Measurements from ENCODE around the gene DBNL.

DBNL gene

GRCh38 chr7:44062903-44063295 is 18.4 kb downstream of the DBNL start:
- peak; percentile 11 for DNase-seq

- no peak for DNase-seq
Measured at GRCh38 chr7:44063547-44063893, 19.0 kb downstream of the DBNL start.

GRCh38 chr7:44063894-44064651 is 19.6 kb downstream of the DBNL start:
- peak; percentile 15 for DNase-seq

- DNase-seq, result peak; percentile 14
Measured at GRCh38 chr7:44064791-44065430, 20.4 kb downstream of the DBNL start.

DNA sequence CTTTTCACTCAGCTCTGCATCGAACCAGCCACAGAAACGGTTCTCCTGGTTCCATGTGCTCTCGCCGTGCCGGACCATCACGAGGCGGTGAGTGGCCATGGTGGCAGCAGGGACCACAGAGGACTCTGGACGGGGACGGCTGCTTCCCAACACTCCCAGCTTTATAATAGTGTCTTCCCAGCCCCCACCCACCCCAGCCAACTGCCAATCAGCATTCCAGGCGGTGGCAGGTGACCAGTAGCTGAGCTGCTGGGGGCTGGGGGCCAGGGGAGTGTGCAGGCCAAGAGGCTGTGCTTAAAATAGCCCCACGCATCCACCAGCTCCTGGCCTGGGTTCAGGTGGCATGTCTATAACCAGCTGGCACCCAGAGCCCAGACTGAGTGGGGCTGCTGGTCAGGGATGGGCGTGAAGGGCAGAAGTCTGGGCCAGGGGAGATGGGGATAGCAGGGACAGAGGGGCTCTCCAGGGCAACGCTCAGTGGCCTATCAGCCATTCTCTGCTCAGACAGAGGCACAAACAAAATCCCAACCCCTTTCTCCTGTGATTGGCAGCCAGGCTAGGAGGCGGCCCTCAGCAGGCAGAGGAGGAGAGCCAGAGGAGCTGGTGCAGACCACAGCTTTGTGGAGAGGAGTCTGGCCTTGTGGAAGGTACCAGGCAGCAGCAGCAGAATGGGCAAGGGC is 21.1 kb downstream of the DBNL start, which contains the start of gene PGAM2:
PGAM2 (minus strand) TSS at position 137 of the 680 bp plus-strand sequence; CDS start at position 99, 38 bp downstream.
- DNase-seq, result peak; percentile 19

DNA sequence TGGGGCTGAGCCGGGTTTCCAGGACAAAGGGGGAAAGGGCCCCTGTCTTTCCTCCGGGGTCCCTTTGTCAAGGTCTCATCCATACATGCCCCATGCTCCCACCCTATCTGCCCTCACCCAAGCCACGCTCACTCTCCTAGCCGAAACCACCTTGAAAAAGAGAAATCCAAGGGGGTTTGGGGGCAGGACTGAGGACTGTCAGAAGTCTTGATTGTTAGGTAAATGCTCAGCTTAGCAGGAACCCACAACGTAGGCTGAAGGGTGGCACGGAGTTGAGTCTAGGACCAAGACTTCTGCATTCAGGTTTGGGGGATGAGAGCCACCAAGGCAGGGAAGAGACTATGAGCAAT is 21.6 kb downstream of the DBNL start:
- no peak for DNase-seq

DNA sequence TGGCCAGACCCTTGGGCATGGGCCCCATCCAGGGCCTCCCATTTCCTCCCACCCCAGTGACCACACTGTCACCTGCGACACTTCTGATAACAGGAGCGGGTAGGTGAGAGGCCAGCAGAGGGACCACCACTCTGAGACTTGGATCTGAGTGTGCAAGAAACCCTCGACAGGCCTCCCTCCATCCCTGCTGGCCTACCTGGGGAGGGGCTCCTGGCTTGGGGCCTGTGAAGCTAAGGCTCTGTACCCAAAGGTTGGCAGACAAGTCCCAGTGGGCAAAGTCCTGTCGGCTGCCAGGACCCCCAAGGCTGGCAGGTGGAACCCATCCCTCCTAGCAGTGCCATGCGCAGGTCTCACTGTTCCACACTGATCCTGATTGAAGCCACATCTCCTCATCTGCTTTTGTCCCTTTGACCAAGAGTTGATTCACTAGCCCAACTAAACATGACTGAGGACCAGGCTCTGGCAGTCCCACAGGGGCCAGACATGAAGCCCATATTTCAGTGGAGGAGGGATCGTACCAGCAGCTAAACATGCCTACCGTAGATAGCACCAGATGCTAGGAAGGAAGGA is 22.1 kb downstream of the DBNL start:
- peak; percentile 14 for DNase-seq

GRCh38 chr7:44067064-44067951 is 22.8 kb downstream of the DBNL start:
- no peak for DNase-seq

- DNase-seq, result no peak
Measured at GRCh38 chr7:44068054-44068453, 23.6 kb downstream of the DBNL start.

DNA sequence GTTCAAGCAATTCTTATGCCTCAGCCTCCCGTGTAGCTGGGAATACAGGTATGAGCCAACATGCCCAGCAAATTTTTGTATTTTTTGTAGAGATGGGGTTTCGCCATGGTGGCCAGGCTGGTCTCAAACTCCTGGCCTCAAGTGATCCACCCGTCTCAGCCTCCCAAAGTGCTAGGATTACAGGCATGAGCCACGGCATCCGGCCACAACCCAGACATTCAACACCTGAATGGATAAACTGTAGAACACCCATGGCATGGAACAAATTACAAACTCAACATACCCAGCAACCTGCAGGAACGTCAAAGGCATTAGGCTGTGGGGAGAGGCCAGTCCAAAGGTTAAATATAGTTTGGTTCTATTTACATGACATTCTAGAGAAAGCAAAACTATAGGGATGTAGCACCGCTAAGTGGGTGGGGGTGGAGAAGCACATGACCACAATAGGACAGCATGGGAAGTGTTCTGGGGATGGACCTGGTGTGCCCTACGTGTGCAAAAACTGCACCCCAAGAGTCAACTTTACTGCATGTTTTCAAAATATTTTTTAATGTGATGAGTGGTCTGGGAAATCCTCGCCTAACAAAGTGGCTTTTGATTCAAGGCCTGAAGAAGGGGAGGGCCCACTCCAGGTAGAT is 27.3 kb downstream of the DBNL start:
- no peak for DNase-seq

- DNase-seq, result peak; percentile 51
Measured at GRCh38 chr7:44072364-44073231, 28.1 kb downstream of the DBNL start.

DNA sequence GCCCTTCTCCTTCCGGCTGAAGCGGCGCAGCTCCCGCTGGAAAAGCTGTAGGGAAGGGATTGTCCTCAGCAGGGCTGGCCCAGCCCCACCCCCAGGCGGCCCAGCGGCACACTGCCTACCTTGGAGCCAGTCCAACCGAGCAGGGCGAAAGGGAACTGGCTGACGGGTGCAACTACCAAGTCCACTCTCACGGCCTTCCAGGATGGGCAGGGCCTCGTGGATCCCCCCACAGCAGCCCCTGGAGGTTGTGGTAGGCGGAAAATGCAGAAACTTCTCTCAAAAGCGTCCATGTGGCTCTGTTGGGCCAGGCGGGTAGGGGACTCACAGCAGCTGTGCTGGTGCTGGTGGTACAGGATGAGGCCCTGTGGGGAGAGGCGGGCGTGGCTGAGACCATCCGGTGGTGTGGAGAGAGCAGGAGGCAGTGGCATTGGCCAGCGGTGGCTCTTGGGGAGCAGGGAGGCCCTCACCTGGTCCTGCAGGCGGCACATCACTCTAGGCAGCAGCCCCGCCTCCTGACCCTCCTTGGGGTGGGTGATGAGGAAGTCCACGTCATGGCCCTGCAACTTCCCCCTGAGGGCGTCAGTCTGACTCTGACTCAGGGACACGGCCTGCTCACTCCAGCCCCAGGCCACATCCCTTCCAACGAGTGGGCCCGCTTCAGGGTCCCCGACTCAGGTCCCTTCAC is 29.3 kb downstream of the DBNL start:
- peak; percentile 70 for DNase-seq

GRCh38 chr7:44074349-44074695 is 29.8 kb downstream of the DBNL start:
- DNase-seq, result no peak

DNA sequence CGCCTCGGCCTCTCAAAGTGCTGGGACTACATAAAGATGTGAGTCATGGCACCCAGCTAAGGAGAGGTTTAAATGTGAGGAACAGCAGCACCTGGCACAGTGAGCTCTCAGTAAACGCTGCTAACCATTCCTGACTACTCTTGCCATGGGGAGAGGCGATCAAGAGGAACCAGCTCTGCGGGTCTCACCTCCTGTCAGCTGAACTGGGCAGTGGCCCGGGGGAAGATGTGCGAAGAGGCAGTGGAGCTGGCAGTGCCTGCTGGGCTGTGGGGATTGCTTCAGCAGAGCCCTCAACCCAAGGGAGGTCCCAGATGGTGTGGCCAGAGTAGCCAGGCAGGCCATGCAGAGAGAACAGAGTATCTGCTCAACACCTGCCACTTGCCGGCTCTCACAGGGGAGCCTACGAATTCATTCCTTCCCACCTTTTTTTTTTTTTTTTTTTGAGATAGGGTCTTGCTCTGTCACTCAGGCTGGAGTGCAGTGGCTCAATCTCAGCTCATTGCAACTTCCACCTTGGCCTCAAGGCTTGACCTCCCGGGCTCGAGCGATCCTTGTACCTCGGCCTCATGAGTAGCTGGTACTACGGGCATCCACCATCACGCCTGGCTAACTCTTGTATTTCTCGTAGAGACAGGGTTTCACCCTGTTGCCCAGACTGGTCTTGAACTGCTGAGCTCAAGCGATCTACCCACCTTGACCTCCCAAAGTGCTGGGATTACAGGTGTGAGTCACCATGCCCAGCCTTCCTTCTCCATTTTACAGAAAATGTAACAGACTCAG is 31.0 kb downstream of the DBNL start:
- DNase-seq, result no peak

- no peak for DNase-seq
Measured at GRCh38 chr7:44076101-44076895, 31.8 kb downstream of the DBNL start.

DNA sequence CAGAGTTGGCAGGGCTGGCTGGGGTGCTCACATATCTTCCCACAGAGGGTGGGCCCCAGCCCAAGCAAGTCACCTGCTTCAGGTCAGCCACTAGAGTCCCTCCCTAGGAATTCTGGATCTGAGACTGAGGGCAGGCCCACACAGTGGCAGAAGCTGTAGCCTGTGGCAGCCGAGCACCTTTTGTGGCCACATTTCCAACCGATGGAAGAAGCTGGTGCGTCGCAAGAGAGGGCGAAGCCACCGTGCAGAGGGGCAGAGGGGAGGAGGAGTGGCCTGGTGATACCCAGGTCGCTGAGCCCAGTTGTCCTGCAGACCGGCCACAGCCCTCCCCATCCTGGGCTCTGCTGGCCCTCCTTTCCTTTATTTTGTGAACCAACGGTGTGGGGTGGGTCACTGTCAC is 32.6 kb downstream of the DBNL start:
- DNase-seq, result no peak

DNA sequence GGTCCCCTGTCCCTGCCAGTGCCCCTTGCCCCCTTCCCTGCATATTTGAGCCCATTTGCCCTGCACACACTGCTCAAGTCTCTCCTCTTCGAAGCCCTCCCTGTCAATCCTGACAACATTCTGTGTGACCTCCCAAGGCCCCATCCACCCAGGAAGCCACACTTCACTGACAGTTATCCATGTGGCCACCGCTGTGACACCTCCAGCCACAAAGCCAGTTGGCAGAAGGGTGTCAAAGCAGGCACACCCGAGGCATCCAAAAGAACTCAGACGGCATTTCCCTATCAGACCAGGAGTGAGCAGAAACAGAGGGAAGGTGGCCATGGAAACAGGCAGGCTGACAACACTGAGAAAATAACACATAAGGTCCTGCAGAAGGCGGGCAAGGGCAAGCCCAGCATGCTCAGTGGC is 33.2 kb downstream of the DBNL start:
- no peak for DNase-seq

DNA sequence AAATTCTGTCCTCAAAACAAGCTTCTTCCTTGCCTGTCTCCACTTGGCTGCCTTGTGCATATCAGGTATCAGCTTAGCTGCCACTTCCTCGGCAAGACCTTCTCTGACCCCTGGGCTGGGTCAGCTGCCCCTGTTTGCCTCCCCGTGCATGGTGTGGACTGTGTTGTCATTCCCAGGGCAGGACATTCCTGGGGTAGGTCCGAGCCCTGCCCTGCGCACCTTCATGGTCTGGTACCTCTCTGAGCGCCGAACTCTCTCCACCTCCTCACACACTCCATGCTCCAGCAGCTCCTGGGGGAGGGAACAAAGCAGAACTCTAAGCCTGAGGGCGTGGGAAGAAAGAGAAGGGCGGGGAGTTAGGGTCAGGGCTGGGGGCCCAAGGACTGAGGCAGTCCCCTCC is 34.0 kb downstream of the DBNL start:
- no peak for DNase-seq
